Measurements from ENCODE around the gene SAP25.

GRCh38 chr7:100567751-100568175 lies 5.9 kb downstream of the SAP25 start:
- TF ChIP-seq, protein P1, sequence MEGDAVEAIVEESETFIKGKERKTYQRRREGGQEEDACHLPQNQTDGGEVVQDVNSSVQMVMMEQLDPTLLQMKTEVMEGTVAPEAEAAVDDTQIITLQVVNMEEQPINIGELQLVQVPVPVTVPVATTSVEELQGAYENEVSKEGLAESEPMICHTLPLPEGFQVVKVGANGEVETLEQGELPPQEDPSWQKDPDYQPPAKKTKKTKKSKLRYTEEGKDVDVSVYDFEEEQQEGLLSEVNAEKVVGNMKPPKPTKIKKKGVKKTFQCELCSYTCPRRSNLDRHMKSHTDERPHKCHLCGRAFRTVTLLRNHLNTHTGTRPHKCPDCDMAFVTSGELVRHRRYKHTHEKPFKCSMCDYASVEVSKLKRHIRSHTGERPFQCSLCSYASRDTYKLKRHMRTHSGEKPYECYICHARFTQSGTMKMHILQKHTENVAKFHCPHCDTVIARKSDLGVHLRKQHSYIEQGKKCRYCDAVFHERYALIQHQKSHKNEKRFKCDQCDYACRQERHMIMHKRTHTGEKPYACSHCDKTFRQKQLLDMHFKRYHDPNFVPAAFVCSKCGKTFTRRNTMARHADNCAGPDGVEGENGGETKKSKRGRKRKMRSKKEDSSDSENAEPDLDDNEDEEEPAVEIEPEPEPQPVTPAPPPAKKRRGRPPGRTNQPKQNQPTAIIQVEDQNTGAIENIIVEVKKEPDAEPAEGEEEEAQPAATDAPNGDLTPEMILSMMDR (IDR thresholded peaks at IDR 0.05): no peak
- TF ChIP-seq POLR2A (IDR thresholded peaks at IDR 0.05): no peak

All from adrenal gland (tissue), 5 donors.